SU-DHL-6 (cell line): ENCODE results near the gene PARVB.

ENCODE experiments used
- CTCF ChIP-seq: fragments of 200-600 bp; sonication (generic); IDR thresholded peaks from one replicate; pipeline ENCODE4 v1.5.1; 2017; ENCODE audit warnings: antibody characterized with exemption, mild to moderate bottlenecking, low read length, moderate library complexity; ENCODE audit not compliant: insufficient read depth, poor library complexity, severe bottlenecking
- EZH2phosphoT487 ChIP-seq: fragments of 200-600 bp; sonication (generic), shearing (Covaris generic); conservative IDR thresholded peaks from 2 replicates; pipeline ENCODE4 v1.6.1; 2018; ENCODE audit warnings: mild to moderate bottlenecking, antibody characterized with exemption, low read length, moderate library complexity, mixed read lengths

- TF ChIP-seq CTCF (no peak), EZH2phosphoT487 (no peak)
Measured at GRCh38 chr22:44033287-44033686, 9.2 kb downstream of the PARVB start.
